ENCODE measurements around the gene ZNF385A. TPM values are rescaled to one million over a fixed set of nuclear protein-coding genes. Genes with fewer than 3 reads are reported as not detected.

Gene ZNF385A
- total RNA-seq, 1 experiment from 2014 or later, result 5.7 TPM

DNA sequence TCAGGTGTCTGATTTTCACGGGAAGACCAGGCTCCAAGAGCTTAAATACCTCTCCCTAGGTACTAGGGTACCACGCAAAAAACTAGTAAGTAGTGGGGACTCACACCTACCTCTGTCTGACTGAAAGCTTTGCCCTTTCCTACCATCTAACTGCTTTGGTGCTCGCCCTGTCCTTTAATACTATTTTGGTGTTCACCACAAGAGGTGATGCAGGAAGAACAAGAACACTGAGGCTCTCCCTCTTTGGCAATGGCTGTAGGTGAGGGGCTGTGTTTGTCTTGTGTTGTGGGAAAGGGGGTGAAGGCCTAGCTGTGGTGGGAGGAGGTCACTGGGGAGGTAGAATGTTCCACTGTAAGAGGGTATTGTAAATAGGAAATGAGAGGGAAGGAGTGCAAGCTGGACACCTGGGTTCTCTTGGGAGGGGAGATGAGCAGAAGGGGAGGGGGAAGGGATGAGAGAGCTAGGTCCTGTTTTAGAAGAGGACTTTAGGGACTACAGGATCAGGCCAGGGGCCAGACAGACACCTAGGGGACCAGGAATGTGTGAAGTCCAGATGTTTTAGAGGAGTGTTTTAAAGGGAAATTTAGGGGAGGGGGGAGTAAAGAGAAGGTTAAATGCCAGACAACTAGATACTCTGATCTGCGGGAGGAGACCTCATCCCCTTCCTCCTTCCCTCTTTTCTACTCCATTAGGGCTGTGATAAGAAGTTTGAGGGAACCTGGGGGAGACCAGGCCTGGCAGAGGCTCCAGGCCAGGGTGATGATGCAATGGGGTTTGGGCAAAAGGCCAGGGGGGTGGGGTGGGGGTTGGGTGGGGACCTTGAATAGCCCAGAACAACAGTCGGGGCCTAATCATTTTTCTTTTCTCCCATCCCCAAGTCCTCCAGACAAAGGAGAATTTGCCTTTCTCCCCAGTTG, 32.4 kb upstream of the ZNF385A start:
- no peaks in the 10 kb centered on the region for H4K20me1 ChIP-seq (ENCODE audit: control insufficient read depth, insufficient read depth, insufficient read length)
- H3T11ph ChIP-seq (ENCODE audit: low read length), result no peak overlapping the region
- Mint-ChIP-seq H3K4me3 (peak overlapping the region in 1 of 2 experiments; percentile 94; a peak in 3 of 5 replicates), H3K36me3 (ENCODE audit: insufficient read depth in 1 of 3, low read depth in 3 of 3) (no peaks in the 10 kb centered on the region; a peak in 1 of 7 replicates), H3K27ac (no peak overlapping the region), H3K27me3 (ENCODE audit: low read depth) (peaks cover 49% of the 10 kb centered on the region), H3K9me3 (no peaks in the 10 kb centered on the region), H3K4me1 (peaks cover 41 to 42% of the 10 kb centered on the region in 2 experiments)
- H4K8ac ChIP-seq (replicated peaks; ENCODE audit: insufficient read length, low read depth, low read length), result no peak overlapping the region
- H2AK5ac ChIP-seq (ENCODE audit: insufficient read length, low read length), result no peak overlapping the region
- no peak overlapping the region for H3K9ac ChIP-seq (ENCODE audit: extremely low read depth, insufficient read length, low read length)
- H3K79me2 ChIP-seq (ENCODE audit: insufficient read depth, low read length), result no peaks in the 10 kb centered on the region
- no peak overlapping the region for H2BK12ac ChIP-seq (ENCODE audit: insufficient read length, low read depth, low read length)
- H3K18ac ChIP-seq (ENCODE audit: insufficient read length, low read depth, low read length), result no peak overlapping the region
- no peak overlapping the region for H4K91ac ChIP-seq (ENCODE audit: insufficient read length, low read depth, low read length)
- no peaks in the 10 kb centered on the region for H3K9me3 ChIP-seq (ENCODE audit: control insufficient read depth, low read depth, low read length)
- H2BK20ac ChIP-seq (ENCODE audit: low read depth, low read length, poor library complexity, severe bottlenecking), result no peak overlapping the region
- TF ChIP-seq, protein P1, sequence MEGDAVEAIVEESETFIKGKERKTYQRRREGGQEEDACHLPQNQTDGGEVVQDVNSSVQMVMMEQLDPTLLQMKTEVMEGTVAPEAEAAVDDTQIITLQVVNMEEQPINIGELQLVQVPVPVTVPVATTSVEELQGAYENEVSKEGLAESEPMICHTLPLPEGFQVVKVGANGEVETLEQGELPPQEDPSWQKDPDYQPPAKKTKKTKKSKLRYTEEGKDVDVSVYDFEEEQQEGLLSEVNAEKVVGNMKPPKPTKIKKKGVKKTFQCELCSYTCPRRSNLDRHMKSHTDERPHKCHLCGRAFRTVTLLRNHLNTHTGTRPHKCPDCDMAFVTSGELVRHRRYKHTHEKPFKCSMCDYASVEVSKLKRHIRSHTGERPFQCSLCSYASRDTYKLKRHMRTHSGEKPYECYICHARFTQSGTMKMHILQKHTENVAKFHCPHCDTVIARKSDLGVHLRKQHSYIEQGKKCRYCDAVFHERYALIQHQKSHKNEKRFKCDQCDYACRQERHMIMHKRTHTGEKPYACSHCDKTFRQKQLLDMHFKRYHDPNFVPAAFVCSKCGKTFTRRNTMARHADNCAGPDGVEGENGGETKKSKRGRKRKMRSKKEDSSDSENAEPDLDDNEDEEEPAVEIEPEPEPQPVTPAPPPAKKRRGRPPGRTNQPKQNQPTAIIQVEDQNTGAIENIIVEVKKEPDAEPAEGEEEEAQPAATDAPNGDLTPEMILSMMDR (conservative IDR thresholded peaks at IDR 0.05), result no peak
- WGBS (ENCODE audit: extremely low coverage, insufficient read length, low lambda C conversion rate), result no CpG with 5 or more reads among the region's 5 CpGs
- no peak overlapping the region for H3K23ac ChIP-seq (ENCODE audit: insufficient read length, low read depth, low read length)
- no peak overlapping the region for H3K14ac ChIP-seq (ENCODE audit: insufficient read depth, low read length)
- H3K4ac ChIP-seq (ENCODE audit: low read depth, low read length), result no peak overlapping the region
- peaks cover 16% of the 10 kb centered on the region for H3K23me2 ChIP-seq (ENCODE audit: insufficient read length, low read depth, low read length, poor library complexity, severe bottlenecking)
- no peak overlapping the region for H2BK5ac ChIP-seq (ENCODE audit: insufficient read length, low read length)
- DNase-seq, result no peak
- no peak overlapping the region for H2AFZ ChIP-seq (ENCODE audit: low read length)
- no peak overlapping the region for H2BK15ac ChIP-seq (ENCODE audit: low read depth, low read length)
- no peak overlapping the region for H4K5ac ChIP-seq (ENCODE audit: insufficient read length, low read depth, low read length)
- H3K4me1 ChIP-seq (ENCODE audit: insufficient read depth, low read length), result peaks cover 5% of the 10 kb centered on the region; the same call in 1 of the 2 replicates
- no peak overlapping the region for H2BK120ac ChIP-seq (ENCODE audit: low read depth, low read length, poor library complexity, severe bottlenecking)
- H3K27ac ChIP-seq (ENCODE audit: insufficient read length, low read depth, low read length), result no peak overlapping the region
- no peak overlapping the region for H3K56ac ChIP-seq (ENCODE audit: insufficient read length, low read depth, low read length)
- no peaks in the 10 kb centered on the region; the same call in 1 of the 2 replicates for H3K27me3 ChIP-seq (ENCODE audit: insufficient read depth, low read length)
- H3K4me2 ChIP-seq (ENCODE audit: insufficient read depth, insufficient read length, low read length), result no peak overlapping the region
- no peaks in the 10 kb centered on the region for H3K79me1 ChIP-seq (ENCODE audit: insufficient read depth, low read depth, low read length, poor library complexity, severe bottlenecking)
